K562 (cell line): ENCODE measurements around the gene NF1. TPM values are rescaled to one million over a fixed set of nuclear protein-coding genes. Genes with fewer than 3 reads are reported as not detected.

Experiments used
- FOSL1 ChIP-seq: fragments of 200-800 bp; sonication (Bioruptor generic); conservative IDR thresholded peaks from 2 replicates; pipeline ENCODE4 v1.6.1; 2016; ENCODE audit warnings: missing genetic modification characterization, missing compliant biosample characterization
- MTA2 ChIP-seq: fragments of 450-650 bp; IDR thresholded peaks from 2 replicates; pipeline ENCODE4 v1.6.1; 2016; ENCODE audit warnings: low read depth
- MYC ChIP-seq, 2 experiments: fragments of 250-450 bp in 1 of 2; sonication (Bioruptor Pico) in 1 of 2; IDR thresholded peaks; 2 replicates each; pipeline versions ENCODE4 v1.5.1 to v1.6.1; 2012 to 2021; ENCODE audit warnings: low read depth in 2 of 2, borderline replicate concordance in 1 of 2, improper control_type of control experiment in 1 of 2, low read length in 1 of 2, mild to moderate bottlenecking in 1 of 2, moderate library complexity in 1 of 2
- RBM15 ChIP-seq: fragments of 200-400 bp; formaldehyde crosslinking; IDR thresholded peaks from 2 replicates; pipeline ENCODE4 v1.6.1; 2018; ENCODE audit warnings: mild to moderate bottlenecking, low read length, moderate library complexity; ENCODE audit not compliant: insufficient read depth
- RBM17 ChIP-seq: fragments of 200-400 bp; formaldehyde crosslinking; IDR thresholded peaks from 2 replicates; pipeline ENCODE4 v1.6.1; 2017; ENCODE audit warnings: low read depth, mild to moderate bottlenecking, low read length, borderline replicate concordance
- SMARCA5 ChIP-seq: fragments of 450-650 bp; IDR thresholded peaks from 2 replicates; pipeline ENCODE4 v1.6.1; 2016
- TAF9B ChIP-seq: fragments of 450-650 bp; IDR thresholded peaks from 2 replicates; pipeline ENCODE4 v1.6.1; 2018; ENCODE audit warnings: mild to moderate bottlenecking; ENCODE audit not compliant: partially characterized antibody
- ZBTB1 ChIP-seq: sonication (generic); formaldehyde crosslinking; IDR thresholded peaks from 2 replicates; pipeline ENCODE4 v1.8.1; 2023; ENCODE audit warnings: missing genetic modification reagents, low read depth, mild to moderate bottlenecking, borderline replicate concordance
- ZNF24 ChIP-seq: fragments of 450-650 bp; IDR thresholded peaks from 2 replicates; pipeline ENCODE4 v1.6.1; 2016
- ZNF57 ChIP-seq: fragments of 450-650 bp; formaldehyde crosslinking; IDR thresholded peaks from 2 replicates; pipeline ENCODE4 v1.4.0; 2020; ENCODE audit warnings: mild to moderate bottlenecking, moderate library complexity
- polyA plus RNA-seq, 8 experiments: library from polyadenylated mRNA; depleted of rRNA in 4 of 8; stranded (reverse) in 5 of 8; unstranded in 3 of 8; fragments of >200 nt; fragmentation: Nextera tagmentation in 2 of 8; fragmentation: Illumina TruSeq in 1 of 8; extraction: Ambion mirVana in 2 of 8; extraction: Trizol in 1 of 8; gene quantifications; 2 replicates each; pipeline versions ENCODE4 v1.2.1 to v1.2.3, GENCODE V29; 2011 to 2014; ENCODE audit warnings: inconsistent platforms in 1 of 8, missing spikeins in 1 of 8
- total RNA-seq, 7 experiments: library from RNA; depleted of rRNA in 6 of 7; stranded (reverse); fragments of >200 nt in 6 of 7; fragmentation: Illumina TruSeq in 2 of 7; extraction: Trizol in 2 of 7; gene quantifications; 2 replicates each; pipeline versions ENCODE4 v1.2.1 to v1.2.3, GENCODE V29; 2011 to 2021; ENCODE audit warnings: low replicate concordance in 1 of 7
- TF ChIP-seq, protein P1 (sequence below): sonication (generic); formaldehyde crosslinking; IDR thresholded peaks from 2 replicates; pipeline ENCODE4 v1.4.0; 2020; ENCODE audit warnings: mild to moderate bottlenecking, missing genetic modification reagents
- TF ChIP-seq, protein P2 (sequence below): sonication (generic); formaldehyde crosslinking; IDR thresholded peaks from 2 replicates; pipeline ENCODE4 v1.8.0; 2022; ENCODE audit warnings: mild to moderate bottlenecking, missing genetic modification reagents
- TF ChIP-seq, protein P3 (sequence below): fragments of 250-450 bp; sonication (Bioruptor Pico); IDR thresholded peaks from 2 replicates; pipeline ENCODE4 v1.8.0; 2022; ENCODE audit warnings: inconsistent platforms, mild to moderate bottlenecking, moderate library complexity, borderline replicate concordance
- TF ChIP-seq, protein P4 (sequence below): fragments of 150-350 bp; IDR thresholded peaks from 2 replicates; pipeline ENCODE4 v1.6.1; 2014; ENCODE audit warnings: low read depth, mild to moderate bottlenecking, low read length, borderline replicate concordance

The NF1 gene
- total and polyA plus RNA-seq, 9 of the 15 experiments (the other 6 are each of a cell fraction or from before 2014, with no cell fraction given), result 3.4 to 41.9 (median 24.3) TPM

DNA sequence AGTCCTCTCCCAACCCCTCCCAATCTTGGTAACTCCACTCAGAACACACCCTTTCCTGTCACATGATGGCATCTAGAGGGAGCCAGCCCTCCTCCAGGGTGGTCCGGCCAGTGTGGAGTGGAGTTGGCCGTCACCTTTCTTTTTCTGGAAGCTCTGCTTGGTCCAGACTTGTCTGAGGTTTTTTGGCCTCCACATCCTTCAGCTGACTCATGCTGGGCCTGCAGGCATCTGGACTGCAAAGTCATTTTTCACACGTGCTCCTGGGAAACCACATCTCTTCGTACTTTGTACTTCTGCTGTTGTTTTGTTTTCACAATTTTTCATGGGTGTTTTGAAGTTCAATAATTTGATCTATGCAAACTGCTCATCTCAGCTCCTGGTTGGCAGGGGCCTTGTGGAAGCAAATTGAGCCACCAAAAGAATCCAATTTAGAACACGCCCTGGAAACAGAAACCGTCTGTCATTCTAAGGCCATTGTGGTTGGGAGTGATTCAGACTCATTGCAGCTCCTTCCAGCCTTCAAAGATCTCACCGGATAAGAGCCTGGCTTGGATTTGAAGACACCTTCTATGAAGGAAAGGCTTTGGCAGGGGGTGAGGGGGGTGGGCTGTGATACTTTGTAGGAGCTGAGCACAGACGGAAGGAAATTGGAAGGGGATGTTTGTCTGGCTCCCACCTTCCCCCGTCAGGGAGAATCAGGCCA lies 42.4 kb upstream of the NF1 start (continued):
- TF ChIP-seq SMARCA5 (no peak), ZBTB1 (CRISPR knock-in tag) (no peak), TAF9B (no peak), ZNF24 (no peak), RBM17 (no peak), ZNF57 (CRISPR knock-in tag) (no peak), RBM15 (no peak), MYC (IDR thresholded peaks at IDR 0.05; ENCODE audit: low read depth, low read length) (peak; percentile 62), MYC (CRISPR knock-in tag; IDR thresholded peaks at IDR 0.05; ENCODE audit: borderline replicate concordance, low read depth) (no peak), FOSL1 (tag) (peak; percentile 96), MTA2 (no peak)
- TF ChIP-seq, protein P1, sequence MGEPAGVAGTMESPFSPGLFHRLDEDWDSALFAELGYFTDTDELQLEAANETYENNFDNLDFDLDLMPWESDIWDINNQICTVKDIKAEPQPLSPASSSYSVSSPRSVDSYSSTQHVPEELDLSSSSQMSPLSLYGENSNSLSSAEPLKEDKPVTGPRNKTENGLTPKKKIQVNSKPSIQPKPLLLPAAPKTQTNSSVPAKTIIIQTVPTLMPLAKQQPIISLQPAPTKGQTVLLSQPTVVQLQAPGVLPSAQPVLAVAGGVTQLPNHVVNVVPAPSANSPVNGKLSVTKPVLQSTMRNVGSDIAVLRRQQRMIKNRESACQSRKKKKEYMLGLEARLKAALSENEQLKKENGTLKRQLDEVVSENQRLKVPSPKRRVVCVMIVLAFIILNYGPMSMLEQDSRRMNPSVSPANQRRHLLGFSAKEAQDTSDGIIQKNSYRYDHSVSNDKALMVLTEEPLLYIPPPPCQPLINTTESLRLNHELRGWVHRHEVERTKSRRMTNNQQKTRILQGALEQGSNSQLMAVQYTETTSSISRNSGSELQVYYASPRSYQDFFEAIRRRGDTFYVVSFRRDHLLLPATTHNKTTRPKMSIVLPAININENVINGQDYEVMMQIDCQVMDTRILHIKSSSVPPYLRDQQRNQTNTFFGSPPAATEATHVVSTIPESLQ (CRISPR knock-in tag), result no peak
- TF ChIP-seq, protein P2, sequence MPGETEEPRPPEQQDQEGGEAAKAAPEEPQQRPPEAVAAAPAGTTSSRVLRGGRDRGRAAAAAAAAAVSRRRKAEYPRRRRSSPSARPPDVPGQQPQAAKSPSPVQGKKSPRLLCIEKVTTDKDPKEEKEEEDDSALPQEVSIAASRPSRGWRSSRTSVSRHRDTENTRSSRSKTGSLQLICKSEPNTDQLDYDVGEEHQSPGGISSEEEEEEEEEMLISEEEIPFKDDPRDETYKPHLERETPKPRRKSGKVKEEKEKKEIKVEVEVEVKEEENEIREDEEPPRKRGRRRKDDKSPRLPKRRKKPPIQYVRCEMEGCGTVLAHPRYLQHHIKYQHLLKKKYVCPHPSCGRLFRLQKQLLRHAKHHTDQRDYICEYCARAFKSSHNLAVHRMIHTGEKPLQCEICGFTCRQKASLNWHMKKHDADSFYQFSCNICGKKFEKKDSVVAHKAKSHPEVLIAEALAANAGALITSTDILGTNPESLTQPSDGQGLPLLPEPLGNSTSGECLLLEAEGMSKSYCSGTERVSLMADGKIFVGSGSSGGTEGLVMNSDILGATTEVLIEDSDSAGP (CRISPR knock-in tag), result no peak
- TF ChIP-seq, protein P3, sequence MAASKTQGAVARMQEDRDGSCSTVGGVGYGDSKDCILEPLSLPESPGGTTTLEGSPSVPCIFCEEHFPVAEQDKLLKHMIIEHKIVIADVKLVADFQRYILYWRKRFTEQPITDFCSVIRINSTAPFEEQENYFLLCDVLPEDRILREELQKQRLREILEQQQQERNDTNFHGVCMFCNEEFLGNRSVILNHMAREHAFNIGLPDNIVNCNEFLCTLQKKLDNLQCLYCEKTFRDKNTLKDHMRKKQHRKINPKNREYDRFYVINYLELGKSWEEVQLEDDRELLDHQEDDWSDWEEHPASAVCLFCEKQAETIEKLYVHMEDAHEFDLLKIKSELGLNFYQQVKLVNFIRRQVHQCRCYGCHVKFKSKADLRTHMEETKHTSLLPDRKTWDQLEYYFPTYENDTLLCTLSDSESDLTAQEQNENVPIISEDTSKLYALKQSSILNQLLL (CRISPR knock-in tag), result no peak
- TF ChIP-seq, protein P4, sequence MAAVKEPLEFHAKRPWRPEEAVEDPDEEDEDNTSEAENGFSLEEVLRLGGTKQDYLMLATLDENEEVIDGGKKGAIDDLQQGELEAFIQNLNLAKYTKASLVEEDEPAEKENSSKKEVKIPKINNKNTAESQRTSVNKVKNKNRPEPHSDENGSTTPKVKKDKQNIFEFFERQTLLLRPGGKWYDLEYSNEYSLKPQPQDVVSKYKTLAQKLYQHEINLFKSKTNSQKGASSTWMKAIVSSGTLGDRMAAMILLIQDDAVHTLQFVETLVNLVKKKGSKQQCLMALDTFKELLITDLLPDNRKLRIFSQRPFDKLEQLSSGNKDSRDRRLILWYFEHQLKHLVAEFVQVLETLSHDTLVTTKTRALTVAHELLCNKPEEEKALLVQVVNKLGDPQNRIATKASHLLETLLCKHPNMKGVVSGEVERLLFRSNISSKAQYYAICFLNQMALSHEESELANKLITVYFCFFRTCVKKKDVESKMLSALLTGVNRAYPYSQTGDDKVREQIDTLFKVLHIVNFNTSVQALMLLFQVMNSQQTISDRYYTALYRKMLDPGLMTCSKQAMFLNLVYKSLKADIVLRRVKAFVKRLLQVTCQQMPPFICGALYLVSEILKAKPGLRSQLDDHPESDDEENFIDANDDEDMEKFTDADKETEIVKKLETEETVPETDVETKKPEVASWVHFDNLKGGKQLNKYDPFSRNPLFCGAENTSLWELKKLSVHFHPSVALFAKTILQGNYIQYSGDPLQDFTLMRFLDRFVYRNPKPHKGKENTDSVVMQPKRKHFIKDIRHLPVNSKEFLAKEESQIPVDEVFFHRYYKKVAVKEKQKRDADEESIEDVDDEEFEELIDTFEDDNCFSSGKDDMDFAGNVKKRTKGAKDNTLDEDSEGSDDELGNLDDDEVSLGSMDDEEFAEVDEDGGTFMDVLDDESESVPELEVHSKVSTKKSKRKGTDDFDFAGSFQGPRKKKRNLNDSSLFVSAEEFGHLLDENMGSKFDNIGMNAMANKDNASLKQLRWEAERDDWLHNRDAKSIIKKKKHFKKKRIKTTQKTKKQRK, result no peak
